Measurements from ENCODE around the gene ATP6V1G3. TPM values are rescaled to one million over a fixed set of nuclear protein-coding genes. Genes with fewer than 3 reads are reported as not detected.
"Not testable (repeated sequence)": the region's sequence is repeated elsewhere in the genome, so short reads cannot be mapped to it uniquely, and the experiment has no call there.

ATP6V1G3 gene
- total RNA-seq, 1 experiment from 2014 or later: not detected

- DNase-seq (ENCODE audit: low read depth): peak; percentile 72
Observed at GRCh38 chr1:198496216-198497143, 44.0 kb downstream of the ATP6V1G3 start.

DNA sequence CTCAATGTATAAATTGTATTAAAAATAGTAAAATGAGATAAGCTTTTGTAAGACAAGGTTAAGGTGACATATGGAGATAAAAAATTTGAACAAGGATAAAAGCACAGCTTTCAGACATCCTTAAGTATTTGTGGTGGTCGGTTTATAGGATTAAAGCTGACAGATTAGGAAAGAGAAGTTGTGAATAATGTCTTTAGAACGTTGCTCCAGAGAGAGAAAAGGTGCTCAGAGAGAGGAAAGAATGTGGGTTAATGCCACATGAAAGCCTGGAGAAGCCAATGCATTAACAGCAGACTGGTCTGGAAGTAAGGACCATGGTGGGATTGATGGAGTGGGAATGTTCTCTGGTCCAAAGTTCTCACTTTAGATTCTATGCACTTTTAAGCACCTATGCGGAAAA lies 44.8 kb downstream of the ATP6V1G3 start:
- DNase-seq (ENCODE audit: low read depth): peak; percentile 19

GRCh38 chr1:198494658-198495103 lies 45.8 kb downstream of the ATP6V1G3 start:
- no peak for DNase-seq (ENCODE audit: low read depth)

DNA sequence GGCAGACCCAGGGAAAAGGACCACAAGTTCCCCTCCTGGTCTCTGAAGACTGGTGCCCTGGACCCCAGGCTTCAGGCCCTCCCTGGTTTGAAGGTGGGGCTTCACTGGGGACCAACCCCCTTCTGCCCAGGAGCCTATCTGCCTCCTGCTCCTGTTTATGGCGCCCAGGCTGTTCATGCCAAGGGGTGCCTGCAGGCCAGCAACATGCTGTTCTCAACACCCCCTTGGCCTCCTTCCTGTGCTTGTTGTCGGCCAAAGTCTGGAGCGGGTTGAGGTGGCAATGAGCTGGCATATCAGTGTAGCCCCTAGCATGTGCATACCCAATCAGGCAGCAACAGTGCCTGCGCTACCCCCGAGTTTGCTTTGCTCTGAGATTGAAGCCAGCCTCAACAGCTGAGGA lies 46.3 kb downstream of the ATP6V1G3 start:
- DNase-seq (ENCODE audit: low read depth): no peak

DNA sequence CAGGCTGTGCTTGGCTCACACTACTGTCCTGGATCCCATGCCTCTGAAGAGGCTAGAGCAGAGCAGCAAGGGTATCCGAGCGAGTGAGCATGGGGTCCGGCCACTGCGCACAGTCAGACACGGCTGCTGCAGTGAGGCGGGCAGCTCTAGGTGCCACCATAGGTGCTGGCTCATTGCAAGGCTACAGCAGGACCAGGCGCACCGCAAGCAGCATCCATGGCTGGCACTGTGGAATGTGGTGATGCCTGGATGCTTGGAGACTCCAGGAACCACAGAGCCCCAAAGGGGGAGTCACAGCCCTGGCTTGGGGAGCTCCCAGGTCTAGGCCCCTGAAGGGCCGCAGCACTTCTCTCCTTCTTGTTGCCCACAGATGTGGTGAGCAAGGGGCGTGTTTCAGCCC lies 47.2 kb downstream of the ATP6V1G3 start:
- DNase-seq (ENCODE audit: low read depth): peak; percentile 19

GRCh38 chr1:198492872-198493271 lies 47.6 kb downstream of the ATP6V1G3 start:
- DNase-seq (ENCODE audit: low read depth): peak; percentile 78

GRCh38 chr1:198491596-198491995 lies 48.9 kb downstream of the ATP6V1G3 start:
- DNase-seq (ENCODE audit: low read depth): no peak

DNA sequence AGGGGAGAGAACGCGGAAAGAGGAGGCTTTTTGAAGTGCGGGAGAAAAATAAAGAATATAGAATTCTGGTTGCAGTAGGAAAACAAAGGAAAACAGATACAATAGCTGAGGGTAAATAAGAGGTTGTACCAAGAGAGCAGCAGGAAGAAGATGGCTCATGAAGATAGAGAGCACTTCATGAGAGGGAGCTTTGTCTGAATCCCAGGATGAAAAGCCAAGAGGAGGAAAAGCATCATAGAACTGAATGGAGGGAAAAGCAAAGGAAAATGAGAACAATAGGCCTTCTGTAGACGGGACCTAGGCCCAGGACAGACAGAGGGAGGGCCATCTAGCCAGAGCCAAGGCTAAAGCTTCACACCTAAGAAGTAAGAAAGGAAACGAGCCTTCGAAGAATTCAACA lies 49.5 kb downstream of the ATP6V1G3 start:
- no peak for DNase-seq (ENCODE audit: low read depth)

DNA sequence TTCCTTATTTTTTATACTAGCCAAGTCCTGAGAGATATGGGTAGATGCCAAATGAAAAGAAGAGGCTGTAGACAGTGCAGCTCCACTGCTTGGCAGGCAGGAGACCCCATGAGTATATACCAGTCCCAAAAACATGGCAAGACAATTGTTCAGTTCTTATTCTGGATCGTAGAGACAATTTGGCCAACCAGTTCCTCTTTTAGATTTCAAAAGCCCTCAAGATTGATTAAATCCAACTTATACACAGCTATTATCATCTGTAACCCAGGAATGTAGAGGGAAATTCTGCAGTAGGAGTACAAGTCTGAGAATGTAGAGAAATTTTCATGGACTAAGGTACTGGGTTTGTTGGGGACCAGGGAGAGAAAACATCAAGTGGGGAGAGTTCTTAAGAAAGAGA lies 50.3 kb downstream of the ATP6V1G3 start:
- DNase-seq (ENCODE audit: low read depth): no peak

DNA sequence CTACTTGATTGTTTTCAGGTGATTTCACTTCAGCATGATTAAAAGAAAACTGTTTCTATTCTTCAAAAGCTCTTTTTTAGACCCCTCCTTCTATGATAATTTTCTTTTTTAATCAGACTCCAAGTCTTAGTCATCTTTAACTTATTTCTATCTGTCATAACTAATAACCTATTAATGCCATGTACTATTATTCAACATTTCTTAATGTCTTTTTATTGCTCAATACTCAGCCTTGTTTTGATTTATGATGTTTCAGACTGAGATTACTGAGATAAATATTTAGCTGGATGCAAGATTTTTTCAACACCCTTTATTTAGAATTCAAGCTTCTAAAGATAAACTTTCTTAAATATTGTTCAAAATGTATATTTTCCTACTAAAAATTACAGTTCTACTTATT lies 53.6 kb downstream of the ATP6V1G3 start:
- no peak for DNase-seq (ENCODE audit: low read depth)

- DNase-seq (ENCODE audit: low read depth): no peak
Observed at GRCh38 chr1:198483645-198484044, 56.8 kb downstream of the ATP6V1G3 start.

DNA sequence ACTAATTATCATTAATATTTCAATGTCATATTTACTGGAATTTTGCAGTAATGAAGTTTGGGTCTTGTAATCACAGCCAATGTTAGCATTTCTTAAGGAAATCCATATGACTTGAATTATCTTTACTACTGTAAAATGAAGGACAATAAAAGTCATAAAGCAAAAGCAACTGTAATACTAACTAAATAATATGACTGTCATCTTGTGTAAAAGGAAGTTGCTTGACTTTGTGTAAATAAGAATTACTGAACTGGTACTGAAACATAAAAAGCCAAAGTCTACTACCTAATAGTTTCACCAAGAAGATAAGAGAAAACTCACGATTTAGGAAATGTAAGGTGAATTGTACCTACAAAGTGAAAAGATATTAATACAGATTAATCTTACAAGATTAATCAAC lies 57.5 kb downstream of the ATP6V1G3 start:
- no peak for DNase-seq (ENCODE audit: low read depth)

DNA sequence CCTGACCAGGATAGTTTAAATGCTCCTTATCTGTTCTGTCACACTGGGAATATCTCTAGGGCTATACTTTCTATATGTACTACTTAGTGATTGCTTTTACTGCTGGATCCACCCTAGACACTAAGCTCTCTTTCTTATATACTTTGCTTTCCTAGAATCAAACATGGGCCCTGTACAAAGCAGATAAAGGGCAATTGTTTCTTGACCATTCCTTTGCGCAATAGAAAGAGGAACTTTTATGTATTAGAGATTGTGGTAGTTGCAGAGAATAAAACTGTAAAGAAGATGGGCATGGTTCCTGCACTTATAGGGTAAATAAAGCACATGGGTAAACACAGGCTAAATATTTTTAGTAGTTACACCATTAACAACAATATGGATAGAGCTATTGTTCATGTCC lies 58.8 kb downstream of the ATP6V1G3 start:
- no peak for DNase-seq (ENCODE audit: low read depth)

- DNase-seq (ENCODE audit: low read depth): no peak
Observed at GRCh38 chr1:198480876-198481275, 59.6 kb downstream of the ATP6V1G3 start.

GRCh38 chr1:198477354-198477753 lies 63.1 kb downstream of the ATP6V1G3 start:
- not testable (repeated sequence) for DNase-seq (ENCODE audit: low read depth)

Other genes starting within 250 kb of the ATP6V1G3 start
- 0.12 and 0.98 TPM in 2 replicates for gene PTPRC, start 98.4 kb upstream of the ATP6V1G3 start, total RNA-seq (2014; rRNA removed; shearing (Covaris generic))

All from RPMI7951 (cell line).